Frontal cortex (tissue), 4 donors: ENCODE results near the gene TAS2R14. TPM values are rescaled to one million over a fixed set of nuclear protein-coding genes. Genes with fewer than 3 reads are reported as not detected.

ENCODE experiments used
- DNase-seq, 2 donors: peaks; one replicate each; pipeline ENCODE4 v3.0.0; 2012; ENCODE audit warnings: low spot score in 2 of 2
- FAIRE-seq: peaks from 2 replicates; lab custom pipeline; 2012; peaks lifted over from hg19 to GRCh38; lab: Jason Lieb, UNC
- total RNA-seq: library from RNA; depleted of rRNA; stranded (reverse); fragments of >200 nt; gene quantifications from one replicate; pipeline ENCODE4 v1.2.3, GENCODE V29; 2014
- donor health status: control.
- donor health status: control.
- donor health status: control.

Gene TAS2R14
- total RNA-seq, 1 donor from 2014 or later, result 5.3 TPM

GRCh38 chr12:10919809-10920208 is 19.3 kb downstream of the TAS2R14 start:
- FAIRE-seq, result no peak
- DNase-seq, result no peak

GRCh38 chr12:10910380-10910779 is 28.7 kb downstream of the TAS2R14 start:
- FAIRE-seq (no peak), DNase-seq (no peak)

- no peak for FAIRE-seq
- no peak for DNase-seq
Observed at GRCh38 chr12:10909462-10909861, 29.6 kb downstream of the TAS2R14 start, which contains the start of gene TAS2R13. Gene TAS2R13, minus strand, starts transcription at chr12:10909562. Its CDS starts 264 bp downstream, at chr12:10909298.

- FAIRE-seq, result no peak
- no peak for DNase-seq
Observed at GRCh38 chr12:10904686-10905085, 34.4 kb downstream of the TAS2R14 start.

- DNase-seq (no peak), FAIRE-seq (no peak)
Observed at GRCh38 chr12:10901427-10901826, 37.6 kb downstream of the TAS2R14 start.

- DNase-seq, result no peak
Observed at GRCh38 chr12:10900972-10901371, 38.1 kb downstream of the TAS2R14 start.

GRCh38 chr12:10900530-10900929 is 38.5 kb downstream of the TAS2R14 start:
- FAIRE-seq (no peak), DNase-seq (no peak)

More at GRCh38 chr12:10900972-10901371, 38.1 kb downstream of the TAS2R14 start:
- no peak for FAIRE-seq

- no peak for DNase-seq
- FAIRE-seq, result no peak
Observed at GRCh38 chr12:10896854-10897253, 42.2 kb downstream of the TAS2R14 start.

GRCh38 chr12:10891937-10892336 is 47.1 kb downstream of the TAS2R14 start:
- DNase-seq (no peak), FAIRE-seq (no peak)

GRCh38 chr12:10889226-10889625 is 49.8 kb downstream of the TAS2R14 start:
- DNase-seq, result no peak
- FAIRE-seq, result no peak

Other genes with a start within 250 kb of the TAS2R14 start
- 6.9 TPM for gene YBX3, start 215.9 kb downstream of the TAS2R14 start, total RNA-seq
- 0.41 TPM for gene TAS2R7, start 136.6 kb downstream of the TAS2R14 start, total RNA-seq
- gene TAS2R8, start 132.0 kb downstream of the TAS2R14 start, total RNA-seq, result under 0.01 TPM
- 0.41 TPM for gene TAS2R9, start 129.1 kb downstream of the TAS2R14 start, total RNA-seq
- 2.4 TPM for gene TAS2R10, start 112.9 kb downstream of the TAS2R14 start, total RNA-seq
- 1.2 TPM for gene PRR4, start 89.8 kb downstream of the TAS2R14 start, total RNA-seq
- 42.0 TPM for gene PRH1, start 55.0 kb downstream of the TAS2R14 start, total RNA-seq
- gene TAS2R13, start 29.7 kb downstream of the TAS2R14 start, total RNA-seq, result 2.4 TPM
- not detected for gene PRH2, start 10.0 kb downstream of the TAS2R14 start, total RNA-seq
- gene TAS2R50, start 47.6 kb upstream of the TAS2R14 start, total RNA-seq, result 3.7 TPM
- gene TAS2R20, start 59.0 kb upstream of the TAS2R14 start, total RNA-seq, result 6.9 TPM
- gene TAS2R19, start 83.4 kb upstream of the TAS2R14 start, total RNA-seq, result 6.9 TPM
- 7.3 TPM for gene TAS2R31, start 92.1 kb upstream of the TAS2R14 start, total RNA-seq
- gene TAS2R46, start 123.0 kb upstream of the TAS2R14 start, total RNA-seq, result 1.6 TPM
- 3.7 TPM for gene TAS2R43, start 153.1 kb upstream of the TAS2R14 start, total RNA-seq
- gene TAS2R30, start 195.4 kb upstream of the TAS2R14 start, total RNA-seq, result 6.5 TPM
- 10.2 TPM for gene SMIM10L1, start 231.9 kb upstream of the TAS2R14 start, total RNA-seq
- not detected for gene TAS2R42, start 247.7 kb upstream of the TAS2R14 start, total RNA-seq